NK-92 (cell line): ENCODE measurements around the gene BEST1.

Experiments
- DNase-seq: peaks from one replicate; lab custom pipeline; 2025; ENCODE audit not compliant: unreplicated experiment; lab: John Stamatoyannopoulos, UW

BEST1 gene

GRCh38 chr11:61914471-61915171 is 35.5 kb upstream of the BEST1 start:
- DNase-seq = no peak

DNA sequence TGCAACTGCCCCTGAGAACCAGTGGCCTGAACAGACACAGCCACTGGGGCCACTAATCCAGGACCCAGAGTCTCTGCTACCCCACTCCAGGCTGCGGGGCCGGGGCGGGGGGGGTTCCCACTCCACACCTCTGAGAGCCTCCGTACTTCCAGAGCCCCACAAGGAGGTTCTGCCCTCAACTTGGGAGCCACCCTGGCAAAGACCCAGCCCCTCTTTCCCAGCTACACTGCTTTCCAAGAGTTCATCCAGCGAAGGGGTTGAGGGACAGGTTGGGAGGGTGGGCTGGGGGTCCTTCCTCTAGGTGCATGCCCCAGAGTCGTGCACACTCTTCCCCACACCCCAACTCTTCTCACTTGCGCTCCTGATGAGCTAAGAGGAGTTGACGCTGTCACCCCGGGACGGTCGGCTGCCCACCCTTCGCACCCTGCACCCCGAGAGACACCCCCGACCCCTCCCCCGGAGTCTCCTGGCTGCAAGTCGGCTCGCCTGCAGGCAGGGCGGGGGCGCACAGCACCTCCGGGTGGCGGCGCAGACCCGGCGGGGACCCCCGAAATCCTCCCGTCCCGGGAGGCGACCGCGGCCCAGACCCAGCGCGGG is 33.3 kb upstream of the BEST1 start:
- no peak for DNase-seq

DNA sequence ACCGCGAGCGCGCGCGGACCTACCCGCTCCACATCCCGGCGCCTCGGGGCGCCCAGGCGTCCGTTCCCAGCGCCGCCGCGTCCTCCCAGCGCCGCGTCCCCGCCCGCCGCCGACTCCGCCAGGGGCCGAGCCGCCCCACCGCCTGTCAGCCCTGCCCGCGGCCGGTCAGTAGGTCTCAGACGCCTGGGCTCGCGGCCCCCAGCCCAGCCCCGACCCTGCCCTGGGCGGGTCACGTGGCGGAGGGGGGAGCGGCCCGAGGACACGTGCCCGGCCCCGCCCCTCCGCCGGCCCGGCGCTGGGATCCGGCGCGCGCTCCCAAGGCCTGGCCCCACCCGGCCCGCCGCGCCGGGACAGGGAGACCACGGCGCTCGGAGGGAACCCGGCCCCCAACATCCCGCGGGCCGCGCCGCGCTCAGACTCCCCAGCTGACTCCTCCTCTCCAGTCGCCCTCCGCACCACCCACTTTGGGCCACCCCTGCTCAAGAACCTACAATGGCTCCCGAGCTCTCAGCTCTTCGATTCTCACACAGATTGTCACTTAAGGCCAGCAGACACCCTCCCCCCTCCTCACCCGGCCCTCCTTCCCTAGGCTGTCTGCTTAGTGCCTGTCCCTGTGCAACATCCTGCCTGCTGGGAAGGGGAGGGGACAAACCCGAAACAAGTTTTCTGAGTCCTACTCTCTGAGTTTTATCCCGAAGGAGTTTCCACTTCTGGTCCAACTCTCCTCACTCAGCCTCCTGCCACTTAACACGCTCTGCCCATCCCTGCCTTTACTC is 32.6 kb upstream of the BEST1 start, which contains the start of gene RAB3IL1:
Gene RAB3IL1 (minus strand): TSS at position 233 of the 776 bp plus-strand sequence. CDS start 199 bp downstream, at position 34.
- no peak for DNase-seq

- DNase-seq = no peak
Observed at GRCh38 chr11:61918251-61918937, 31.8 kb upstream of the BEST1 start.

GRCh38 chr11:61918938-61919704 is 31.0 kb upstream of the BEST1 start:
- no peak for DNase-seq

- DNase-seq = no peak
Observed at GRCh38 chr11:61919705-61920631, 30.2 kb upstream of the BEST1 start.

DNA sequence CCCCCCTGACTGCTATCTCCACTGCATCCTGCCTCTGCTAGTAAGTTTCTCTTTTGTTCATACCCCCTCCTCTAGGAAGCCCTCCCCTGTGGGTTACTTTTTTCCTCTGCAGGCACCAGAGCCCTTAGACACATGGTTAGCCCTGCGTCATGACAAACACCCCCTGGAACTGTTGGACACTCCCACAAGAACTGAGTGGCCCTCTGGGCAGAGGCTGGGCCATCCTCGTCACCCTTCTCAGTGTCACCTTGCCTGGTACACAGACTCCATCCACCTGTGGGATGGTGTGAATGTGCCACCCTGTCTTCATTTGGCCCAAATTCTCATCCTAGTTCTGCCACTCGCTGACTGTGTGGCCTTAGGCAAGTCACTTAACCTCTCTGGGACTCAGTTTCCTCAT is 28.7 kb upstream of the BEST1 start:
- no peak for DNase-seq

- DNase-seq = no peak
Observed at GRCh38 chr11:61922539-61922938, 27.6 kb upstream of the BEST1 start.

- DNase-seq = no peak
Observed at GRCh38 chr11:61923166-61924063, 26.7 kb upstream of the BEST1 start.

GRCh38 chr11:61924064-61924455 is 26.1 kb upstream of the BEST1 start:
- no peak for DNase-seq

GRCh38 chr11:61925736-61926135 is 24.4 kb upstream of the BEST1 start:
- DNase-seq = no peak

GRCh38 chr11:61926235-61926634 is 23.9 kb upstream of the BEST1 start:
- DNase-seq = no peak

GRCh38 chr11:61927501-61927900 is 22.6 kb upstream of the BEST1 start:
- DNase-seq = no peak

DNA sequence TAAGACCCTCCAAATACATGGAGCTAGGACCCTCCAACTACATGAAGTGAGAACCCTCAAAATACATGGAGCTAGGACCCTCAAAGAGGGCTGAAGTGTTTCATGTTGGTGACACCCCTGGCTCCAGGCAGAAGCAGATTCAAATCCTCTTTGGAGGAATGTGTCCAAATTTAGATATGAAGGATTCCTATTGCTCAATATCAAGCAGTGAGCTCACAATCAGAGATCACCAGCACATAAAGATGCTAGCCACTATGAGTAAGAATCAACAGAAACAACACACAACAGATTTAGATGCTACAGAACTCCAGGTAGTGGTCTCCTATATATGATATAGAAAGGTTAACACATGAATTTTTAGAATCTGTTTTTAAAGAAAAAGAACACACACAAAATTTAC is 21.5 kb upstream of the BEST1 start:
- no peak for DNase-seq

DNA sequence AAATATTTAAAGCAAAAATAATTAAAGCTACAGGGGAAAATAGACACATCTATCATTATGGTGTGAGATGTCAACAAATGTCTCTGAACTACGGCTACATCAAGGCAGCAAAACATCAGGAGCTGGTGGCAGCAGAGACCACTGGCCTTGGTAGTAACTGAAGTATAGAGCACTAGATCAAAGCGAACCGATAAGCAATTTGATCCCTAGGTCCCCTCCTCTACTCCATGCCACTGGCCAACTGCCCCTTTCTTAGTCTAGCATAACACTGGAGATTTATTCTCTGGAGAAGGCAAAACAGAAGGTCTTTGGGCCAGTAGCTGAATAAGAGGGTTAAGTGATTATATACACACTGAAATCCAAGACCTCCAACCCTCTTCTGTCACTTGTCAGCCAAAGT is 19.2 kb upstream of the BEST1 start:
- DNase-seq = no peak

DNA sequence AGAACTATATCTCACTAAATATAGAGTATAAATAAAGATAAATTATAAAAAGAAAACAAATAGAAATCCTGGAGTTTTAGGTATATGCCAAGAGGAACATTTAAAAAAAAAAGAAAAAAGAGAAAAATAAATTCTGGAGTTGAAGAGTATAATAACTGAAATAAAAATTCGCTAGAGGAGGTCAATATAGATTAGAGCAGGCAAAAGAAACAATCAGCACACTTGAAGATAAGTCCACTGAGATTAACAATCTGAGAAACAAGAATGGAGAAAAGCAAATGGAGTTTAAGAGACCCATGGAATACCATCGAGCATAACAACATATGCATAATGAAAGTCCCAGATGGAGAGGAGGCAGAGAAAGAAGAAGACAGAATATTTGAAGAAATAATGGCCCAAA is 14.3 kb upstream of the BEST1 start:
- DNase-seq = no peak

GRCh38 chr11:61940466-61940865 is 9.7 kb upstream of the BEST1 start:
- DNase-seq = no peak

DNA sequence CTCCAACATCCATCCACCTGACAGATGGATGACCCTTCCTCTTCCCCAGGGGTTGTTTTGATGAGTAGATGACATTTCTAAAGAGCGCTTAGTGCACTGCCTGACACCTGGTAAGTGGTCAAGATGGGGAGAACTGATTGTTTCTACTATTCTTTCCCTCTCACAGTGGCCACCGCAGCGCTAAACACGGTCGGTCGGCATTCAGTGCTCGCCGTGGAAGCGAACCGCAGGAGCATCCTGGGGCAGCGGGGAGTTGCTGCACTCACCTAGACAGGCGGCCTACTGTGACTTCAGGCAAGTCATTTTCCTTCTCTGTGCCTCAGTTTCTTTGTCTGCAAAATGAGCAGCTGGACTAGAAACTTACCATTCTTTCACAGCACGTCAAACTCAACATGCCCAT is 5.0 kb upstream of the BEST1 start:
- no peak for DNase-seq

- DNase-seq = no peak
Observed at GRCh38 chr11:61946894-61947293, 3.3 kb upstream of the BEST1 start.
